SU-DHL-6 (cell line): Measurements from ENCODE around the gene TTR.

Experiments used
- H2AFZ ChIP-seq: fragments of 200-600 bp; sonication (generic); 2 replicates; pipeline ENCODE4 v1.6.1; 2014; ENCODE audit warnings: low read depth, mild to moderate bottlenecking, moderate library complexity, mixed read lengths, antibody characterized with exemption, low read length; ENCODE audit not compliant: severe bottlenecking
- H3F3A ChIP-seq: fragments of 200-600 bp; shearing (Covaris generic); 2 replicates; pipeline ENCODE4 v1.6.0; 2016; ENCODE audit warnings: antibody characterized with exemption, mild to moderate bottlenecking; ENCODE audit not compliant: insufficient read depth
- H3K27ac ChIP-seq: fragments of 200-600 bp; sonication (generic); 2 replicates; pipeline ENCODE4 v1.5.1; 2016; ENCODE audit warnings: low read depth, mild to moderate bottlenecking, low read length, moderate library complexity, mixed read lengths
- H3K27me3 ChIP-seq: fragments of 200-600 bp; sonication (generic), shearing (Covaris generic); 2 replicates; pipeline ENCODE4 v1.6.0; 2014; ENCODE audit warnings: mild to moderate bottlenecking, low read length
- H3K36me3 ChIP-seq: fragments of 200-600 bp; sonication (generic); 2 replicates; pipeline ENCODE4 v1.6.1; 2014; ENCODE audit warnings: mild to moderate bottlenecking, low read length, mixed read lengths
- H3K4me2 ChIP-seq: fragments of 300-600, 200-600 bp; shearing (Covaris generic), sonication (generic); 2 replicates; pipeline ENCODE4 v1.6.0; 2014; ENCODE audit warnings: low read length, low read depth, mild to moderate bottlenecking; ENCODE audit not compliant: poor library complexity, severe bottlenecking
- H3K4me3 ChIP-seq: fragments of 200-600 bp; sonication (generic); 2 replicates; pipeline ENCODE4 v1.5.1; 2014; ENCODE audit warnings: antibody characterized with exemption, low read length, mild to moderate bottlenecking, mixed read lengths; ENCODE audit not compliant: insufficient read depth, poor library complexity, severe bottlenecking
- H3K79me2 ChIP-seq: fragments of 200-600 bp; sonication (generic); 2 replicates; pipeline ENCODE4 v1.6.1; 2014; ENCODE audit warnings: mild to moderate bottlenecking, low read length, moderate library complexity; ENCODE audit not compliant: insufficient read depth
- H3K9ac ChIP-seq: fragments of 200-600 bp; sonication (generic); 2 replicates; pipeline ENCODE4 v1.7.0; 2014; ENCODE audit warnings: mild to moderate bottlenecking, low read length
- H3K9me2 ChIP-seq: fragments of 200-600 bp; sonication (generic); replicated peaks from 2 replicates; pipeline ENCODE4 v1.6.1; 2014; ENCODE audit warnings: low read length; ENCODE audit not compliant: insufficient read depth
- H3K9me3 ChIP-seq: fragments of 200-600 bp; sonication (generic); 2 replicates; pipeline ENCODE4 v1.6.1; 2014; ENCODE audit warnings: low read length, mixed read lengths; ENCODE audit not compliant: insufficient read depth
- H4K20me1 ChIP-seq: fragments of 200-600 bp; sonication (generic); 2 replicates; pipeline ENCODE4 v1.6.1; 2014; ENCODE audit warnings: low read depth, mild to moderate bottlenecking, antibody characterized with exemption, low read length, moderate library complexity, mixed read lengths
- EZH2phosphoT487 ChIP-seq: fragments of 200-600 bp; sonication (generic), shearing (Covaris generic); conservative IDR thresholded peaks from 2 replicates; pipeline ENCODE4 v1.6.1; 2018; ENCODE audit warnings: mild to moderate bottlenecking, antibody characterized with exemption, low read length, moderate library complexity, mixed read lengths
- TF ChIP-seq, protein P1 (sequence below): fragments of 200-600 bp; sonication (generic); IDR thresholded peaks from one replicate; pipeline ENCODE4 v1.5.1; 2017; ENCODE audit warnings: antibody characterized with exemption, mild to moderate bottlenecking, low read length, moderate library complexity; ENCODE audit not compliant: insufficient read depth, poor library complexity, severe bottlenecking

The TTR gene

DNA sequence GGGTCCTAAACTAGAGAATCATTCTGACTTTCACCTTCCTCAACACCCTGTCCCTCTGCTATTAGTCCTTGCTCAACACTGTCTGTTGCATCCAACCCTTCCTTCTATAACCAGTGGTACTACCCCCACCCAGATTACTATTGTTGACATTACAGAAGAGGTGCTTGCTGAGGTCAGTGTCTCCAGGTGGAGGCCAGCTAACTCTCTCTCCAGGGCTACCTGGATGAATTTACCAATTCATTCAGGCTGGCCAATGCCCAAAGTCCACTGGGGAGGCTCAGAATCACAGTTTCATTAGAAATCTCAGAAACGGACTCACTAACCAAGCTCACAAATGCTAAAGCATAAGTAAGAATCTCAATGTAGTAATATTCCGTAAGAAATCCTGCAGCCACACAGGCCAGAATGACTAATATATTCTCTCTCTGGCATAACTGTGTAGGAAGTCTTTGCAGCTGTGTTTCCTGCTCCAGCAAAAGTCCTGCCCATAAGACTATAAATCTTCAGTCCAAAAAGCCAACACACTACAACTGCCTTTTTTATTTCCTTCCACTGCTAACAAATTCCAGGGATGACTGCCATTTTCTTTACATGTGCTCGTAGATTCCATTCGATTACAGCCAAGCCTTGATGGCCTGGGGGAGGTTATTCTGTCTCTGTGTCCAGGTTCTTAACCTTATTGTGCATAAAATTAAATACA, 10.0 kb upstream of the TTR start:
- Histone ChIP-seq H3K27me3 (no peaks in the 10 kb centered on the region), H3K9me2 (no peaks in the 10 kb centered on the region), H3F3A (no peaks in the 10 kb centered on the region), H2AFZ (no peak overlapping the region), H3K36me3 (no peaks in the 10 kb centered on the region), H3K9ac (no peak overlapping the region), H3K4me2 (no peak overlapping the region), H3K79me2 (no peaks in the 10 kb centered on the region), H4K20me1 (no peaks in the 10 kb centered on the region), H3K4me3 (no peak overlapping the region), H3K27ac (no peak overlapping the region), H3K9me3 (no peaks in the 10 kb centered on the region)
- TF ChIP-seq EZH2phosphoT487 = no peak
- TF ChIP-seq, protein P1, sequence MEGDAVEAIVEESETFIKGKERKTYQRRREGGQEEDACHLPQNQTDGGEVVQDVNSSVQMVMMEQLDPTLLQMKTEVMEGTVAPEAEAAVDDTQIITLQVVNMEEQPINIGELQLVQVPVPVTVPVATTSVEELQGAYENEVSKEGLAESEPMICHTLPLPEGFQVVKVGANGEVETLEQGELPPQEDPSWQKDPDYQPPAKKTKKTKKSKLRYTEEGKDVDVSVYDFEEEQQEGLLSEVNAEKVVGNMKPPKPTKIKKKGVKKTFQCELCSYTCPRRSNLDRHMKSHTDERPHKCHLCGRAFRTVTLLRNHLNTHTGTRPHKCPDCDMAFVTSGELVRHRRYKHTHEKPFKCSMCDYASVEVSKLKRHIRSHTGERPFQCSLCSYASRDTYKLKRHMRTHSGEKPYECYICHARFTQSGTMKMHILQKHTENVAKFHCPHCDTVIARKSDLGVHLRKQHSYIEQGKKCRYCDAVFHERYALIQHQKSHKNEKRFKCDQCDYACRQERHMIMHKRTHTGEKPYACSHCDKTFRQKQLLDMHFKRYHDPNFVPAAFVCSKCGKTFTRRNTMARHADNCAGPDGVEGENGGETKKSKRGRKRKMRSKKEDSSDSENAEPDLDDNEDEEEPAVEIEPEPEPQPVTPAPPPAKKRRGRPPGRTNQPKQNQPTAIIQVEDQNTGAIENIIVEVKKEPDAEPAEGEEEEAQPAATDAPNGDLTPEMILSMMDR = no peak

DNA sequence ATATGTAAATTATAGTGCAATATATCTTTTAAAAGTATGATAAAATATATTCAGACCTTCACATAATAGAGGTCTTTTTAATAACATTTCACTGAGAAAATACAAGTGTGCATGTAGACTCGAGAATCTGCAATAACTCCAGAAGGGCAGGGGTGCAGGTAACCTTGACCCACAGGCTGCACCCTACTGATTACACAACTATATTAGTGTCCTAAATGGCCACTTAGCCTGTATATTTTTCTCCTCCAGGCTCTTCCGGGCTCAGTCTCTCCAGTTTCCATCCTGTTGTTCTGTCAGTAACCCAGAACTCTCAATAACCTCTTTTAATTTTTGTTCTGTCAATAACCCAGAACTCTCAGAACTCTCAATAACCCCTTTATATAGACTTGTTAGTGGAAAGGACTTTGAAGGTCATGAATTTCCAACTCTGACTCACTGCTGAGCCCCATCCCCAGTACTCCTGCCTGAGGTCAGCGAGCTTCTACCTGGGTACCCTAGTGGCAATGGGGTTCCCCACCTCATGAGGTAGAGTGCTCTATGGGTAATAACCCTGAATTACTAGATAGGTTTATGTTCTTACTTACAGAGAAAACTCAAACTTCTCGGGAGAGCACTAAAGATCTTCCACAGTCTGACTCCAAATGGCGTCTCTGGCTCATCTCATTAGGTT, 8.4 kb upstream of the TTR start:
- Histone ChIP-seq H3K79me2 (no peaks in the 10 kb centered on the region), H3K4me2 (no peak overlapping the region), H3K27ac (no peak overlapping the region), H3K9me3 (no peaks in the 10 kb centered on the region), H3K9me2 (no peaks in the 10 kb centered on the region), H3K9ac (no peak overlapping the region), H3K27me3 (no peaks in the 10 kb centered on the region), H3K36me3 (no peaks in the 10 kb centered on the region), H3F3A (no peaks in the 10 kb centered on the region), H3K4me3 (no peak overlapping the region), H2AFZ (no peak overlapping the region), H4K20me1 (no peaks in the 10 kb centered on the region)
- TF ChIP-seq EZH2phosphoT487 = no peak
- TF ChIP-seq, protein P1 = no peak

DNA sequence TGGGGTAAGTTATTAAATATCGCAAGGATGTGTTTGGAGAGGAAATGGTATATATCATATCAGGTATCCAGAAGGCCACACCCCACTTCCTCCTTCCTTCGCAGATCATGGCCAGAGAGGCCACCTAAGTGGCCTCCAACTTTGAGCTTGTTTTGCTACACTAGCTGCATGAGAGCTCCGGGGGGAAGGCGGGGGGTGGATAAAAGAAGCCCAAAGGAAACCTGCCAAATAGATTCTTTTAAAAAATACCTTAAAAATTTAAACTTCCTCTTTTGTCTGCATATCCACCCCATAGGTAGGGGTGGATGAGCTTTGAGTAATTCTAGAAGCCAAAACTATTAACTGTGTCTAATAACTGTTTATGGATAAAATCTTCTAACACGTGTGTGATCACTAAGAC, 5.7 kb upstream of the TTR start:
- no peaks in the 10 kb centered on the region for H3K27me3 ChIP-seq
- H3K4me3 ChIP-seq = no peak overlapping the region
- TF ChIP-seq, protein P1 = no peak
- no peak for TF ChIP-seq EZH2phosphoT487
- no peaks in the 10 kb centered on the region for H4K20me1 ChIP-seq
- H3K9me3 ChIP-seq = no peaks in the 10 kb centered on the region
- no peaks in the 10 kb centered on the region for H3F3A ChIP-seq
- H3K79me2 ChIP-seq = no peaks in the 10 kb centered on the region
- no peak overlapping the region for H3K27ac ChIP-seq
- no peaks in the 10 kb centered on the region for H3K9me2 ChIP-seq
- no peak overlapping the region for H3K9ac ChIP-seq
- no peaks in the 10 kb centered on the region for H3K36me3 ChIP-seq
- H2AFZ ChIP-seq = no peak overlapping the region
- no peak overlapping the region for H3K4me2 ChIP-seq
